ENCODE data around the gene PLEKHO2. TPM values are rescaled to one million over a fixed set of nuclear protein-coding genes. Genes with fewer than 3 reads are reported as not detected.

The PLEKHO2 gene
- total and polyA plus RNA-seq, 3 experiments from 2014 or later = 15.8 to 33.3 (median 16.1) TPM

- Histone ChIP-seq H3K27ac (ENCODE audit: low read depth, low read length) (peak overlapping the region; percentile 29), H3K4me3 (ENCODE audit: low read length) (peak overlapping the region; percentile 33), H3K4me1 (ENCODE audit: insufficient read depth, low read length) (peaks cover 55% of the 10 kb centered on the region), H3K36me3 (ENCODE audit: insufficient read depth, low read length) (no peaks in the 10 kb centered on the region), H3K27me3 (ENCODE audit: insufficient read depth, low read length, poor library complexity, severe bottlenecking) (no peaks in the 10 kb centered on the region), H3K9me3 (ENCODE audit: low read length) (no peaks in the 10 kb centered on the region)
- Mint-ChIP-seq H3K27ac (peak overlapping the region; percentile 95 to 99 (median 98)), H3K4me3 (peak overlapping the region in 4 of 7 donors; percentile 49 to 94 (median 88)), H3K27me3 (no peaks in the 10 kb centered on the region), H3K36me3 (no peaks in the 10 kb centered on the region), H3K9me3 (peaks cover 0 to 2% (median 0%) of the 10 kb centered on the region in 5 donors), H3K4me1 (peaks cover 58 to 59% (median 59%) of the 10 kb centered on the region in 3 donors)
- ChIA-PET POLR2A (no interaction called here), CTCF (interaction anchor here (0.6 to 1.2 kb wide), 2 partner anchors 12 to 47 kb away, joined by 3 read pairs; no protein-coding TSS in a partner anchor)
- DNase-seq = no peak
These were observed 49.8 kb downstream of the PLEKHO2 start for GRCh38 chr15:64891561-64891960.

- ChIA-PET POLR2A (interaction anchor here (0.8 to 3.1 kb wide), 11 partner anchors 10 to 69 kb away, joined by 3 to 36 read pairs (median 12); partner anchors contain the start of genes PIF1 and PLEKHO2), CTCF (interaction anchor here (1.2 to 5.7 kb wide), 9 partner anchors 9 to 83 kb away, joined by 3 to 62 read pairs (median 20); partner anchors contain the start of genes PIF1 and PLEKHO2)
- Histone ChIP-seq H3K9me3 (ENCODE audit: low read length) (no peaks in the 10 kb centered on the region), H3K27me3 (ENCODE audit: insufficient read depth, low read length, poor library complexity, severe bottlenecking) (no peaks in the 10 kb centered on the region), H3K36me3 (ENCODE audit: insufficient read depth, low read length) (no peaks in the 10 kb centered on the region), H3K4me3 (ENCODE audit: low read length) (peak overlapping the region; percentile 73), H3K27ac (ENCODE audit: low read depth, low read length) (peak overlapping the region; percentile 86), H3K4me1 (ENCODE audit: insufficient read depth, low read length) (peaks cover 62% of the 10 kb centered on the region)
- DNase-seq = peak in 3 of 5 donors; percentile 18 to 57 (median 21)
- peak overlapping the region; percentile 95 to 99 (median 98) for H3K27ac Mint-ChIP-seq
- no peaks in the 10 kb centered on the region for H3K36me3 Mint-ChIP-seq
- no peaks in the 10 kb centered on the region for H3K27me3 Mint-ChIP-seq
- peaks cover 0 to 2% (median 0%) of the 10 kb centered on the region in 5 donors for H3K9me3 Mint-ChIP-seq
- peak overlapping the region; percentile 78 to 94 (median 87) for H3K4me3 Mint-ChIP-seq
- H3K4me1 Mint-ChIP-seq = peaks cover 66 to 73% (median 67%) of the 10 kb centered on the region in 3 donors
These were observed 51.2 kb downstream of the PLEKHO2 start for GRCh38 chr15:64892847-64893403.

- H3K27ac ChIP-seq (ENCODE audit: low read depth, low read length) = peak overlapping the region; percentile 86
- H3K4me1 Mint-ChIP-seq = peaks cover 66 to 76% (median 71%) of the 10 kb centered on the region in 3 donors
- no peaks in the 10 kb centered on the region for H3K27me3 Mint-ChIP-seq
- H3K4me1 ChIP-seq (ENCODE audit: insufficient read depth, low read length) = peaks cover 62% of the 10 kb centered on the region
- DNase-seq = peak; percentile 84 to 98 (median 92)
- CTCF ChIA-PET = interaction anchor here (0.8 to 5.7 kb wide), 18 partner anchors 8 to 731 kb away, joined by 3 to 62 read pairs (median 6); partner anchors contain the start of genes PIF1, PLEKHO2 and PPIB
- H3K9me3 ChIP-seq (ENCODE audit: low read length) = no peaks in the 10 kb centered on the region
- no peaks in the 10 kb centered on the region for H3K27me3 ChIP-seq (ENCODE audit: insufficient read depth, low read length, poor library complexity, severe bottlenecking)
- H3K27ac Mint-ChIP-seq = peak overlapping the region; percentile 95 to 99 (median 98)
- no peaks in the 10 kb centered on the region for H3K36me3 ChIP-seq (ENCODE audit: insufficient read depth, low read length)
- peak overlapping the region; percentile 78 to 94 (median 87) for H3K4me3 Mint-ChIP-seq
- peaks cover 0 to 2% (median 0%) of the 10 kb centered on the region in 5 donors for H3K9me3 Mint-ChIP-seq
- POLR2A ChIA-PET = interaction anchor here (0.5 to 3.1 kb wide), 22 partner anchors 10 to 865 kb away, joined by 3 to 36 read pairs (median 6); partner anchors contain the start of genes CLPX, PIF1, PLEKHO2 and PPIB
- H3K4me3 ChIP-seq (ENCODE audit: low read length) = peak overlapping the region; percentile 75
- no peaks in the 10 kb centered on the region for H3K36me3 Mint-ChIP-seq
These were observed 52.0 kb downstream of the PLEKHO2 start for GRCh38 chr15:64893481-64894394.

- Histone ChIP-seq H3K36me3 (ENCODE audit: insufficient read depth, low read length) (no peaks in the 10 kb centered on the region), H3K27me3 (ENCODE audit: insufficient read depth, low read length, poor library complexity, severe bottlenecking) (no peaks in the 10 kb centered on the region), H3K4me3 (ENCODE audit: low read length) (peak overlapping the region; percentile 75), H3K27ac (ENCODE audit: low read depth, low read length) (peak overlapping the region; percentile 86), H3K9me3 (ENCODE audit: low read length) (no peaks in the 10 kb centered on the region), H3K4me1 (ENCODE audit: insufficient read depth, low read length) (peaks cover 62% of the 10 kb centered on the region)
- DNase-seq = peak; percentile 76 to 95 (median 88)
- Mint-ChIP-seq H3K27ac (peak overlapping the region; percentile 95 to 99 (median 98)), H3K4me1 (peaks cover 66 to 76% (median 71%) of the 10 kb centered on the region in 3 donors), H3K36me3 (peaks cover 0 to 5% (median 0%) of the 10 kb centered on the region in 3 donors), H3K27me3 (no peaks in the 10 kb centered on the region), H3K4me3 (peak overlapping the region; percentile 78 to 94 (median 87)), H3K9me3 (peaks cover 0 to 2% (median 0%) of the 10 kb centered on the region in 5 donors)
- POLR2A ChIA-PET = interaction anchor here (0.5 to 3.1 kb wide), 23 partner anchors 9 to 865 kb away, joined by 3 to 36 read pairs (median 5); partner anchors contain the start of genes CLPX, PIF1, PLEKHO2 and PPIB
- CTCF ChIA-PET = interaction anchor here (0.8 to 5.7 kb wide), 19 partner anchors 9 to 731 kb away, joined by 3 to 62 read pairs (median 5); partner anchors contain the start of genes PIF1, PLEKHO2 and PPIB
These were observed 52.8 kb downstream of the PLEKHO2 start for GRCh38 chr15:64894395-64895056.

DNA sequence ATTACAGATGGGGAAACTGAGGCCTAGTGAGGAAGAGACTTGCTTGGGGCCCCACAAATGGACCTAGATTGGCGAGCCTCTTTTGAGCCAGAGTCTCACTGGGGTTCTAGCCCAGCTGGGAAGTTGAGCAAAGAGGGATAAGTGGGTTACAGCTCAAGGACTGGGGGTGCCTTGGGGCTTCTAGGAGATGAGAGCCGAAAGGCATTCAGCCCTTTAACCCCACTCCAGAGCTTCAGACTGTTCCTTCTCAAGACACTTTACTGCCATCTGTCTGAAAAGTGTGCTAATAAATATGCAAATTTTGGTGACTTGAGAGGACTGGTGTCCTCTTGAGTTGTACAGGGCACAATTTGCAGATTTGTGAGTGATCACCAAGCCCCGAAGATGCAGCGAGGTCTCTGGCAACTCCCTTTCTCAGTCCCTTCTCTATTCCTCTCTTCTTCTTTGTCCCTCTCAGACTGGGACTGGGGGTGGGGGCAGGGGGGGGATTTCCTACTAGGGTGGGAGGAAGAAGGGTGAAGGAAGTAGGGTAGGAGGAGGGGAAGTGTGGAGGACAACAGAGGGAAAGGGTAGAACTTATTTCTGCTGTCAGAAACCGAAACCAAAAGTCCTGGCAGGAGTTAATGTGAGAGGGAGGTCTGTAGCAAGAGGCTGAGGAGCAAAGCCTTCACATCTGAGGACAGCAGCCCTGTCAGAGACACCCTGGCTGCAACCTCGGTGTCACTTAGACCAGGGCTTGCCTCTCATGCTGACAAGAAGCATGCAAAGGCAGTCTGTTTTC is 53.8 kb downstream of the PLEKHO2 start:
- Mint-ChIP-seq H3K4me3 (peak overlapping the region; percentile 78 to 94 (median 87)), H3K27ac (peak overlapping the region; percentile 95 to 99 (median 98)), H3K9me3 (peaks cover 0 to 2% (median 0%) of the 10 kb centered on the region in 5 donors), H3K4me1 (peaks cover 66 to 76% (median 71%) of the 10 kb centered on the region in 3 donors), H3K27me3 (no peaks in the 10 kb centered on the region), H3K36me3 (peaks cover 0 to 5% (median 0%) of the 10 kb centered on the region in 3 donors)
- ChIA-PET POLR2A (interaction anchor here (0.6 to 3.1 kb wide), 12 partner anchors 8 to 409 kb away, joined by 3 to 36 read pairs (median 8); partner anchors contain the start of genes PIF1, PLEKHO2 and RNU5B-1), CTCF (interaction anchor here (1.4 to 5.7 kb wide), 14 partner anchors 8 to 732 kb away, joined by 3 to 62 read pairs (median 8); partner anchors contain the start of genes PLEKHO2 and PPIB)
- Histone ChIP-seq H3K27me3 (ENCODE audit: insufficient read depth, low read length, poor library complexity, severe bottlenecking) (no peaks in the 10 kb centered on the region), H3K27ac (ENCODE audit: low read depth, low read length) (peak overlapping the region; percentile 59), H3K4me1 (ENCODE audit: insufficient read depth, low read length) (peaks cover 62% of the 10 kb centered on the region), H3K4me3 (ENCODE audit: low read length) (peak overlapping the region; percentile 52), H3K9me3 (ENCODE audit: low read length) (no peaks in the 10 kb centered on the region), H3K36me3 (ENCODE audit: insufficient read depth, low read length) (no peaks in the 10 kb centered on the region)
- DNase-seq = peak; percentile 20 to 55 (median 44)

- H3K4me3 Mint-ChIP-seq = peak overlapping the region; percentile 78 to 94 (median 87)
- Histone ChIP-seq H3K36me3 (ENCODE audit: insufficient read depth, low read length) (no peaks in the 10 kb centered on the region), H3K27me3 (ENCODE audit: insufficient read depth, low read length, poor library complexity, severe bottlenecking) (no peaks in the 10 kb centered on the region), H3K27ac (ENCODE audit: low read depth, low read length) (no peak overlapping the region), H3K9me3 (ENCODE audit: low read length) (peaks cover 4% of the 10 kb centered on the region), H3K4me3 (ENCODE audit: low read length) (no peak overlapping the region), H3K4me1 (ENCODE audit: insufficient read depth, low read length) (peaks cover 55% of the 10 kb centered on the region)
- peaks cover 0 to 8% (median 6%) of the 10 kb centered on the region in 3 donors for H3K36me3 Mint-ChIP-seq
- POLR2A ChIA-PET = no interaction called here
- no peak for DNase-seq
- H3K9me3 Mint-ChIP-seq = peaks cover 0 to 7% (median 3%) of the 10 kb centered on the region in 5 donors
- H3K27me3 Mint-ChIP-seq = no peaks in the 10 kb centered on the region
- CTCF ChIA-PET = interaction anchor here (1.7 to 5.7 kb wide), 2 partner anchors 9 to 60 kb away, joined by 3 to 62 read pairs; no protein-coding TSS in a partner anchor
- peaks cover 61 to 74% (median 72%) of the 10 kb centered on the region in 3 donors for H3K4me1 Mint-ChIP-seq
- peak overlapping the region; percentile 95 to 99 (median 98) for H3K27ac Mint-ChIP-seq
These were observed 54.8 kb downstream of the PLEKHO2 start for GRCh38 chr15:64896371-64897069.
